ENCODE measurements around the gene ARL10.

The ARL10 gene

GRCh38 chr5:176362233-176362490 is 3.1 kb upstream of the ARL10 start:
- no peak for DNase-seq

- no peak for DNase-seq
These were observed 429 bp upstream of the ARL10 start for GRCh38 chr5:176364765-176365350.

GRCh38 chr5:176366232-176366894 is 1.1 kb downstream of the ARL10 start:
- no peak for DNase-seq

DNA sequence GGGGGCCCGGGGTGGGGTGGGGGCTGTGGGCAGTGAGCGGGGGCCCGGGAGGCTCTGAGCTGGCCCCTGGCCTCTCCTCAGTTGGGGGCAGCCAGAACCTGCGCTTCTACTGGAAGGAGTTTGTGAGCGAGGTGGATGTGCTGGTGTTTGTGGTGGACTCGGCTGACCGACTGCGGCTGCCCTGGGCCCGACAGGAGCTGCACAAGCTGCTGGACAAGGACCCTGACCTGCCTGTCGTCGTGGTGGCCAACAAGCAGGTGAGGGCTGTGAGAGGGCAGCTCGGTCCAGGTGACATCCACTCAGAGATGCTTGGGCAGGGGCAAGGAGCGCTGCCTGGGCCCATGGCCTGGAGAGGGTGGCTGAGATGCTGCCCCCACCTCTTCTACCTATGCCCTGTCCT is 3.4 kb downstream of the ARL10 start:
- no peak for DNase-seq

- DNase-seq, result no peak
These were observed 4.8 kb downstream of the ARL10 start for GRCh38 chr5:176369934-176370711.

GRCh38 chr5:176371621-176372539 is 6.6 kb downstream of the ARL10 start:
- peak in 1 of 2 donors; percentile 43 for DNase-seq

DNA sequence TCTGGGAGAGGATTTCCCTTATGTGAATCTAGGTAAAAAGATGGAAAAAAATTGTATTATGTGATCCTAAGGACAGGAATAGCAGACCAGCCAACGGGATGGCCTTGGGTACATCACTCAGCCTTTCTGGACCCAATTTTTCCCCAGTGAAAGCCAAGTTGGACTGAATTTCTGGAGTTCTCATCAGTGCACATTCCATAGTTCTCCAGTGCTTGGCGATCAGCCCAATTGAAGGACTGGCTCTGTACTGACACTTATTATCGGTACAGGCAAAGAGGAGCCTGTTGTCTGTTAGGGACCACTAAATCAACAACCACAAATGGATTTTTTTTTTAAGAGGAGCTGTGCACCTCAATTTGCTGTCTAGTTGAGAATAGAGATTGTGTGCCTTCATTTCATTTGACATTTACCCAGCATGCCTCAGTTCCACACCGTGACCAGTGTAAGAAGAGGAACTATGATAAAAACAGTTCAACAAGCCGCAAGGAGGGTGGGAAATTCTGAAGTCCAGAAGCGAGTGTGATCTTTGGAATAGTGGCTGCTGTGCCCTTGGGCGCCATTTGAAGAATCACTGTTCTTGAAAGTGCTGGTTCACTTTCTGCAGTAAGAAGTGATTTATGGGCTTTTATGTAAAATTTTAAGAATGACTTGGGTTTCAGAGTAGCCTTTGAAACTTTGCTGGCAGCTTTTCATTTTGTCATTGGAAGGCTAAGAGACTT is 8.0 kb downstream of the ARL10 start:
- no peak for DNase-seq

- no peak for DNase-seq
These were observed 14.6 kb downstream of the ARL10 start for GRCh38 chr5:176379881-176380280.

GRCh38 chr5:176381423-176381822 is 16.1 kb downstream of the ARL10 start:
- DNase-seq, result no peak

DNA sequence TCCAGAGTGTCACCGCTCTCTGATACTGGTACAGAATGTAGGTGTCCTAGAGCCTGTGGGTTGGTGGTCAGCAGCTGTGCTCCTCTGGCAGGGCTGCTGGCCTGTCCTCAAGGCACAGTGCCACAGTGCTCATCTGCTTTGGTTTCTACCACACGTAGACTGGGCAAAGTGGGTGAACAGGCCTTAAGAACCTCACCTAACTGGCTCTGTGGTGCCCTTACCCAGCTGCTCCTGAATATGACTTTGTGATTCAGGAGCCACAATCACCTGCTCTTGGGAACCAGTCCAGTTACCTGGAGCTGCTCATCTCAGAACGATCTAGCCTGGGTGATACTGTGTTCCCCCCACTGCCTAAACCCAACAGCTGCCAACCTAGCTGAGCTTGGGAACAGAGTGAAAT is 16.7 kb downstream of the ARL10 start:
- no peak for DNase-seq

DNA sequence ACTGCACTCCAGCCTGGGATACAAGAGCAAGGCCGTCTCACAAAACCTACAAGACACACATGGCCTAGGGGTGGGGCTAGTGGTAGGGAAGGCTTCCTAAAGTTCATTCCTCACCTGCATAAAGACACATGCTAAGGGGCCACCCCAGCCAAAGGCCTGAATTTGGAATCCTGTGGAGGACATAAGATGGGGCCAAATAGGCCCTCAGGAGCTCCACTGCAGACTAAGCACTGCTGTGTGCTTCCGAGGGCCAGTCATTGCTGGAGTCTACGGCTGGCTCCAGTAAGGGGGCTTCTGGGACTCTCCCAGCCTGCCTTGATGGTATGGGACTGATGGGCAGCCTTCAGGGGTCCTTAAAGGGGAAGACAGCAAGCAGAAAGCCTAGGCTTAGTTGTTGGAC is 17.4 kb downstream of the ARL10 start:
- DNase-seq, result no peak

DNA sequence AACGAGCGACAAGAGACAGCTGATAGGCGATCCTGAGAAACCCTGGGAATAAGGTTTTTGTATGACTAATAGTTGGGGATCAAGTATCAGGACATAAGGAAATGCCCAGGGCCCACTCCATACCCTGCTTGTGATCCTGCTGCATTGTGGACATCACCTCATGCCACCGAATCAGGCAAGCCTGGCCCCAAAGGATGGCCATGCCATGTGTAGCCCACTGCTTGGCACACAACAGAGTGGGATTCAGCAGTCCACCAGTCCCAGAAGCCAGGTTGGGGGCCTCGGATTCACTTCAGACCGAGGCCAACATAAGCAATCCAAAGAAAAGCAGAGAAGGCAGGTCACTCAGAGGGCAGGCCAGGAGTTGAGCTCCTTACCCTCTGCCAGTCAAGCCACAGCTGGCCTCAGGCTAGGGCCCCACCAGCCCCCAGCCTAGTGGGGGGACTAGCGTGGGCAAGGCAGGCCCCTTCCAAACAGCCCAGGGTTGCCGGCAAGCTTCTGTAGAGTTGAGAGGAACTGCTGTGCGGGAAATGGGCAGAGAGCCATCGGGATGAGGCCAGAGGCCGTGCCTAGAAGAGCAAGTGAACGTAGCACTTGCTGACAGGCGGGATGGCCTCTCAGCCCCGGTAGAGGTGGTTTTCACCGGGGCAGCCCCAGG is 18.1 kb downstream of the ARL10 start:
- DNase-seq, result no peak

DNA sequence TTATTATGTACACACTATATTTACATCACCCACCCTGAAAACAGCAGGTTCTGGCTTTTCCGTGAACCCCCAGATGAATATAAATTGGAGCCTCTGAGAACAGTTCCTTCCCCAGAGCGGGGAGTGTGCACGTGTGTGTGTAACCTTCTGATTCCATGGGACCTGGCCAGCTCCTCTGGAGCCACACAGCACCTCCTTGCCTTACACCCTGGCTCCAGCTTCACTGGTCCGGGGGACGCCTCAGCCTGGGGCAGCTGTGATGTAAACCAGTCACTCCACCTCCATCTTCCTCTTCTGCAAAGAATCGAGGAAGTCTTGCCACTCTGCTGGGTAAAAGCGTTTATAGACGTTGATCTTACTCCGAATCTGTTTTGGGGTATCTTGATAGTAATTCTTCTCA is 18.7 kb downstream of the ARL10 start:
- no peak for DNase-seq

DNA sequence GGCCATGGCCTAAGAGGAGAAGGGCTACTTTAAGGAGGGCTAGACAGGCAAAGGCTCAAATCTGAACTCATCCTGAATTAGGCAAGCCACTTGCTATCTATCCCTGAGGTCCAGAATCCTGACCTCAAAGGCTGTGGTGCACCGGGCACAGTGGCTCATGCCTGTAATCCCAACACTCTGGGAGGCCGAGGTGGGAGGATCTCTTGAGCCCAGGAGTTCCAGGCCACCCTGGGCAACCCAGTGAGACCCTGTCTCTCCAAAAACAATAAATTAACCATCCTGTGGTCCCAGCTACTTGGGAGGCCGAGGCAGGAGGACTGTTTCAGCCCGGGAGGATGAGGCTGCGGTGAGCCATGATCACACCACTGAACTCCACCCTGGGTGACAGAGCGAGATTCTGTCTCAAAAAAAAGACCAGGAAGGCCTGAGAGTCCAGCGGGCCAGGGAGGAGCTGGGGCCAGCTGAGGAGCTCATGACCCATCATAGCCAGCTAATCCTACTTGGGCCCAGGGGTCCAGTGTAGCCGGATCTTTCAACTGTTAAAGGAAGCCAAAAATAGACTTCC is 19.2 kb downstream of the ARL10 start:
- no peak for DNase-seq

GRCh38 chr5:176384991-176385390 is 19.7 kb downstream of the ARL10 start:
- no peak for DNase-seq

DNA sequence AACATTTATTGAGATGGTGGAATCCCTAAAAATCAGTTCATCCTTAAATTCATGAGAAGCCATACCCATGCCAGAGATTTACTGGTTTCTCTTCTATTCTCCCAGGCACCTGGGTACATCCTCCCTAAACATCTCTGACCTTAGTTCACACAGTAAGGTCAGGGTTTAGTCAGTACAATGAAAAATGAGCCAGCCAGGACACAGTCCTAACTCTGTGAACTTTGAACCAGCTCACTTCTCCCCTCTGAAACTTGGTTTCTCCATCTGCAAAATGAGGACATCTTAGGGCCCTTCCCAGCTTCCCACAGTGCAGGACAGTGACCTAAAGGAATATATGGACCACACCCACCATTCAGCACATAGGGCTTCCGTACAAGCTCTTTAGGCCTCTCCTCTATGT is 21.2 kb downstream of the ARL10 start:
- no peak for DNase-seq

DNA sequence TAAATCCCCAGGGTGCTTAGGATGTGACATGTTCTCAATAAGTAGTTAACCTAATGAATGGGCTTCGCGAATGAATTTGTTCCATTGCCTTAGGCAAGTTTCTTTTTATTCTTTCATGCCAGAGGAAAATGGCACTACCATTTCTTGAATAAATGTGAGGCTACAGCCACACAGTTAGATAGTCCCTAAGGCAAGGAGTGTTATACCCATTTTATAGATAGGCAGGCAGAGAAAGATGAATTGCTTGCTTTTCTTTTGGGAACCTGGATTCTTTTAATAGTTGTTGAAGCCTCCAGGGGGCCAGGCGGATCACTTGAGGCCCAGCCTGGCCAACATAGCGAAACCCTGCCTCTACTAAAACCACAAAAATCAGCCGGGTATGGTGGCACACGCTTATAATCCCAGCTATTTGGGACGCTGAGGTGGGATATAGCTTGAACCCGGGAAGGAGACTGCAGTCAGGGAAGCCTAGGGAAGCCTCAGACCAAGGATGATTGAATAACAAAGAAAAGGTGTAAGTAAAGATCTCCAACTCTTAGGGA is 22.2 kb downstream of the ARL10 start:
- DNase-seq, result no peak

GRCh38 chr5:176388003-176388443 is 22.7 kb downstream of the ARL10 start:
- no peak for DNase-seq

- peak; percentile 99 for DNase-seq
These were observed 23.3 kb downstream of the ARL10 start, which contains the start of the genes HIGD2A and NOP16 for GRCh38 chr5:176388444-176389134. Gene HIGD2A, plus strand, starts transcription at chr5:176388751. Its CDS starts 69 bp downstream, at chr5:176388820. Gene NOP16, minus strand, starts transcription at chr5:176388598. Its CDS starts 59 bp downstream, at chr5:176388539.

Data from CD4-positive, alpha-beta T cell treated with Interleukin-4 for 1 hour (primary cell).